OCI-LY7 (cell line): ENCODE data around the gene LRPPRC. TPM values are rescaled to one million over a fixed set of nuclear protein-coding genes. Genes with fewer than 3 reads are reported as not detected.

Source experiments
- BruUV-seq: library from RNA; stranded (reverse); fragments of 400-500 nt; replicated peaks from 2 replicates; lab custom pipeline; 2021; lab: Mats Ljungman, UMichigan
- CTCF ChIA-PET: fragments of 300-600 bp; sonication (Branson Sonifier 250); formaldehyde crosslinking; loops from one replicate; lab custom pipeline; 2022; ENCODE audit warnings: antibody characterized with exemption; ENCODE audit not compliant: unreplicated experiment; lab: Charles Lee
- POLR2A ChIA-PET: fragments of 300-600 bp; sonication (Branson Sonifier 250); formaldehyde crosslinking; loops from one replicate; lab custom pipeline; 2022; ENCODE audit warnings: antibody characterized with exemption; lab: Charles Lee
- DNase-seq: peaks from one replicate; pipeline ENCODE4 v3.0.0-alpha.2; 2015; ENCODE audit warnings: low spot score
- H2AFZ ChIP-seq: fragments of 200-600 bp; sonication (generic), shearing (Covaris generic); 2 replicates; pipeline ENCODE4 v1.6.1; 2014; ENCODE audit warnings: mild to moderate bottlenecking, antibody characterized with exemption, low read length, moderate library complexity
- H3K27ac ChIP-seq: fragments of 200-600 bp; sonication (generic); 2 replicates; pipeline ENCODE4 v1.5.1; 2014; ENCODE audit warnings: mixed run types, low read depth, mild to moderate bottlenecking, moderate library complexity, low read length, inconsistent platforms; ENCODE audit not compliant: poor library complexity, severe bottlenecking
- H3K36me3 ChIP-seq: fragments of 200-600 bp; sonication (generic); 2 replicates; pipeline ENCODE4 v1.6.1; 2014; ENCODE audit warnings: mild to moderate bottlenecking, antibody characterized with exemption, low read length, moderate library complexity, mixed read lengths; ENCODE audit not compliant: insufficient read depth
- H3K4me1 ChIP-seq: fragments of 200-600 bp; sonication (generic); 2 replicates; pipeline ENCODE4 v1.5.1; 2014; ENCODE audit warnings: mild to moderate bottlenecking, low read length; ENCODE audit not compliant: insufficient read depth, poor library complexity, severe bottlenecking
- H3K4me2 ChIP-seq: fragments of 200-600 bp; sonication (generic); 2 replicates; pipeline ENCODE4 v1.6.1; 2014; ENCODE audit warnings: mild to moderate bottlenecking, low read length
- H3K4me3 ChIP-seq: fragments of 200-600 bp; sonication (generic); 2 replicates; pipeline ENCODE4 v1.5.1; 2014; ENCODE audit warnings: mild to moderate bottlenecking, low read depth, low read length; ENCODE audit not compliant: poor library complexity, severe bottlenecking
- H3K79me2 ChIP-seq: fragments of 200-600 bp; sonication (generic); 2 replicates; pipeline ENCODE4 v1.6.1; 2016; ENCODE audit warnings: low read depth, mild to moderate bottlenecking, low read length, moderate library complexity, mixed read lengths; ENCODE audit not compliant: insufficient read depth
- H3K9me2 ChIP-seq: fragments of 200-600 bp; sonication (generic); 2 replicates; pipeline ENCODE4 v1.6.1; 2016; ENCODE audit warnings: mild to moderate bottlenecking, low read length, mixed read lengths; ENCODE audit not compliant: insufficient read depth
- H3K9me3 ChIP-seq: fragments of 200-600 bp; sonication (generic); 2 replicates; pipeline ENCODE4 v1.6.1; 2014; ENCODE audit warnings: mild to moderate bottlenecking, mixed run types, low read length, mixed read lengths
- H4K20me1 ChIP-seq: fragments of 200-600 bp; sonication (generic); 2 replicates; pipeline ENCODE4 v1.6.1; 2014; ENCODE audit warnings: mild to moderate bottlenecking, antibody characterized with exemption, low read length, moderate library complexity, mixed read lengths; ENCODE audit not compliant: insufficient read depth
- CTCF ChIP-seq: fragments of 200-600 bp; sonication (generic); conservative IDR thresholded peaks from 2 replicates; pipeline ENCODE4 v1.5.1; 2014; ENCODE audit warnings: mild to moderate bottlenecking, antibody characterized with exemption, low read length, moderate library complexity, mixed read lengths
- EZH2phosphoT487 ChIP-seq: fragments of 200-600 bp; sonication (generic); IDR thresholded peaks from 2 replicates; pipeline ENCODE4 v1.6.1; 2018; ENCODE audit warnings: low read depth, borderline replicate concordance, mild to moderate bottlenecking, mixed run types, antibody characterized with exemption, low read length, moderate library complexity, mixed read lengths
- intact Hi-C: fragments of 100-400 bp; cut with micrococcal nuclease; formaldehyde crosslinking; loops from one replicate; pipeline ENCODE4 v1.10.0; 2022; ENCODE audit not compliant: unreplicated experiment
- small RNA-seq: library from RNA; depleted of rRNA; stranded (forward); fragments of <200 nt; gene quantifications from one replicate; pipeline ENCODE3, GENCODE V24; 2014
- total RNA-seq, 2 experiments: library from RNA; depleted of rRNA in 1 of 2; stranded (reverse); fragments of >200 nt in 1 of 2; shearing (Covaris generic) in 1 of 2; gene quantifications; 2 replicates each; pipeline ENCODE4 v1.2.3, GENCODE V29; 2014 to 2022

LRPPRC gene
- total RNA-seq, 2 experiments from 2014 or later: 64.4 to 136 TPM

- intact Hi-C loops: no loop called here
- TF ChIP-seq CTCF (no peak), EZH2phosphoT487 (no peak)
- Histone ChIP-seq H3K9me2 (no peaks in the 10 kb centered on the region), H3K79me2 (no peaks in the 10 kb centered on the region), H3K4me1 (no peaks in the 10 kb centered on the region), H3K27ac (no peak overlapping the region), H2AFZ (no peak overlapping the region), H3K9me3 (no peaks in the 10 kb centered on the region), H3K36me3 (no peaks in the 10 kb centered on the region), H3K4me3 (no peak overlapping the region), H3K4me2 (no peak overlapping the region), H4K20me1 (no peaks in the 10 kb centered on the region)
- DNase-seq: no peak
- ChIA-PET POLR2A (no interaction called here), CTCF (no interaction called here)
- no TSS peak for BruUV-seq
These were observed 157.8 kb downstream of the LRPPRC start for GRCh38 chr2:43837831-43838559.

GRCh38 chr2:43837033-43837432, 158.8 kb downstream of the LRPPRC start:
- intact Hi-C loops: no loop called here
- H2AFZ ChIP-seq: no peak overlapping the region
- ChIA-PET CTCF (no interaction called here), POLR2A (interaction anchor here (0.7 kb wide), 2 partner anchors 39 to 760 kb away, joined by 3 to 4 read pairs; no protein-coding TSS in a partner anchor)
- no peak for TF ChIP-seq EZH2phosphoT487
- TF ChIP-seq CTCF: no peak
- H4K20me1 ChIP-seq: no peaks in the 10 kb centered on the region
- H3K9me2 ChIP-seq: no peaks in the 10 kb centered on the region
- no peaks in the 10 kb centered on the region for H3K4me1 ChIP-seq
- DNase-seq: no peak
- no TSS peak for BruUV-seq
- no peaks in the 10 kb centered on the region for H3K36me3 ChIP-seq
- no peak overlapping the region for H3K4me3 ChIP-seq
- H3K4me2 ChIP-seq: no peak overlapping the region
- H3K79me2 ChIP-seq: no peaks in the 10 kb centered on the region
- no peak overlapping the region for H3K27ac ChIP-seq
- no peaks in the 10 kb centered on the region for H3K9me3 ChIP-seq

Small RNA genes lying within 50 kb of the gene (small RNA-seq; reads per million reads assigned to genes)
- gene RN7SL455P (not detected), gene RNU6-1048P (not detected)

Other genes with a start within 250 kb of the LRPPRC start
- 13.6 and 18.9 TPM in 2 replicates for gene DYNC2LI1, start 221.9 kb downstream of the LRPPRC start, total RNA-seq (2014; rRNA removed; shearing (Covaris generic))
- 17.7 and 20.5 TPM in 2 replicates for gene DYNC2LI1, start 221.9 kb downstream of the LRPPRC start, total RNA-seq (2022)
- not detected in 2 replicates for gene ABCG5, start 157.2 kb downstream of the LRPPRC start, total RNA-seq (2014; rRNA removed; shearing (Covaris generic))
- not detected in 2 replicates for gene ABCG5, start 157.2 kb downstream of the LRPPRC start, total RNA-seq (2022)
- not detected in 2 replicates for gene ABCG8, start 157.0 kb downstream of the LRPPRC start, total RNA-seq (2014; rRNA removed; shearing (Covaris generic))
- not detected in 2 replicates for gene ABCG8, start 157.0 kb downstream of the LRPPRC start, total RNA-seq (2022)
- gene PPM1B, start 172.9 kb upstream of the LRPPRC start, total RNA-seq (2014; rRNA removed; shearing (Covaris generic)): 23.6 and 24.8 TPM in 2 replicates
- 42.7 and 49.8 TPM in 2 replicates for gene PPM1B, start 172.9 kb upstream of the LRPPRC start, total RNA-seq (2022)